Stimulated activated CD8-positive, alpha-beta memory T cell treated with anti-CD3 and anti-CD28 coated beads, Interleukin-2, amount 100 ng/mL, for 1 hour (primary cell): Measurements from ENCODE around the gene LRRC3C.
A peak's percentile ranks its signal among the peaks of the same experiment; 100 is the strongest.

Experiments
- DNase-seq, 2 donors: peaks; one replicate each; pipeline ENCODE4 v3.0.0-alpha.2; 2020; ENCODE audit warnings: low read depth in 2 of 2

Gene LRRC3C

GRCh38 chr17:39974433-39974832 is 46.9 kb downstream of the LRRC3C start:
- no peak for DNase-seq

- DNase-seq, result no peak
Measured at GRCh38 chr17:39975801-39976200, 48.3 kb downstream of the LRRC3C start.

- DNase-seq, result no peak
Measured at GRCh38 chr17:39979016-39979670, 51.6 kb downstream of the LRRC3C start.

- no peak for DNase-seq
Measured at GRCh38 chr17:39979893-39980350, 52.4 kb downstream of the LRRC3C start.

- DNase-seq, result peak; percentile 93
Measured at GRCh38 chr17:39980351-39981206, 53.0 kb downstream of the LRRC3C start, which contains the start of gene PSMD3. Gene PSMD3, plus strand, starts transcription at chr17:39980807. Its CDS starts 164 bp downstream, at chr17:39980971.

- DNase-seq, result no peak
Measured at GRCh38 chr17:39981207-39981741, 53.7 kb downstream of the LRRC3C start.

- no peak for DNase-seq
Measured at GRCh38 chr17:39981766-39982375, 54.3 kb downstream of the LRRC3C start.

GRCh38 chr17:39988206-39988810 is 60.8 kb downstream of the LRRC3C start:
- DNase-seq, result no peak

GRCh38 chr17:39994448-39994847 is 66.9 kb downstream of the LRRC3C start:
- DNase-seq, result no peak
